Lung microvascular endothelial cell (primary cell): ENCODE data around the gene CELA3B. TPM values are rescaled to one million over a fixed set of nuclear protein-coding genes. Genes with fewer than 3 reads are reported as not detected.
"Not testable (repeated sequence)": the region's sequence is repeated elsewhere in the genome, so short reads cannot be mapped to it uniquely, and the experiment has no call there.

Experiments used
- DNase-seq, 2 donors: peaks; one replicate each; pipeline versions ENCODE4 v3.0.0 to v3.0.0-alpha.2; 2010; ENCODE audit warnings: low read depth in 2 of 2
- total RNA-seq: library from RNA; depleted of rRNA; stranded (reverse); fragments of >200 nt; gene quantifications from 2 replicates; pipeline ENCODE4 v1.2.1, GENCODE V29; 2014

Gene CELA3B
- total RNA-seq, 1 donor from 2014 or later = not detected

DNA sequence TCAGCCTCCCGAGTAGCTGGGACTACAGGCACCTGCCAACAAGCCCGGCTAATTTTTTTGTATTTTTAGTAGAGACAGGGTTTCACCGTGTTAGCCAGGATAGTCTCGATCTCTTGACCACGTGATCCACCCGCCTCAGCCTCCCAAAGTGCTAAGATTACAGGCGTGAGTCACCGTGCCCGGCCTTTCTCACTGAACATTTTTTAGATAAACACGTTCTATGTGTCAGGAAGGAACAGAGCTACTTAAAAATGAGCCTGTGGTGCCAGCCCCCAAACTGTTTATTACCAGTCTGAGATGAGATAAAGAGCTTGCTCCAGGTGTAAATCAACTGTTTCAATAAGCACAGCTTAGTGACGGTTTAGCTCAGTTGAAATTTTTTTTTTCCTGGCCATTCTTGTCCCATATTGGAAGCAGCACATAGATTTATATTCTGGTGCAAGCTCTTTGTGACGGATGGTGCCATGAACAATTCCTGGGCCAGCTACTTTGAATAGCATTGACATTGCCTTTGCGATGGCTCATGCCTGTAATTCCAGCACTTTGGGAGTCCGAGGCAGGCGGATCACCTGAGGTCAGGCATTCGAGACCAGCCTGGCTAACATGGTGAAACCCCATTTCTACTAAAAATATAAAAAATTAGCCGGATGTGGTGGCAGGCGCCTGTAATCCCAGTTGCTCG, 33.7 kb upstream of the CELA3B start:
- peak in 1 of 2 donors; percentile 83 for DNase-seq

DNA sequence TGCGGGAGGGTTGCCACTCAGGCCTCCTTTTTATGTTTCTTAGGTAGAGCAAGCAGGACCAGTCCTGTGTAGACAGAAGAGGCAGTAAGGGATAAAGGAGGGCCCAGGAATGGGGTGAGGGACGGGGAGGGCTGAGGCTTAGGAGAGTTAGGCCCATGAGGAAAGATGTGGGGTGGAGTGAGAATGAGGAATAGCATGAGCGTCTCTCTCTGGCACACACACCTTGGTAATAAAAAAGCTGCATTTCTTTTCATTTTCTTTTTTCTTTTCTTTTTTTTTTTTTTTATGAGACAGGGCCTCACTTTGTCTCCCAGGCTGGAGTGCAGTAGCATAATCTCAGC, 32.1 kb upstream of the CELA3B start:
- DNase-seq = no peak

DNA sequence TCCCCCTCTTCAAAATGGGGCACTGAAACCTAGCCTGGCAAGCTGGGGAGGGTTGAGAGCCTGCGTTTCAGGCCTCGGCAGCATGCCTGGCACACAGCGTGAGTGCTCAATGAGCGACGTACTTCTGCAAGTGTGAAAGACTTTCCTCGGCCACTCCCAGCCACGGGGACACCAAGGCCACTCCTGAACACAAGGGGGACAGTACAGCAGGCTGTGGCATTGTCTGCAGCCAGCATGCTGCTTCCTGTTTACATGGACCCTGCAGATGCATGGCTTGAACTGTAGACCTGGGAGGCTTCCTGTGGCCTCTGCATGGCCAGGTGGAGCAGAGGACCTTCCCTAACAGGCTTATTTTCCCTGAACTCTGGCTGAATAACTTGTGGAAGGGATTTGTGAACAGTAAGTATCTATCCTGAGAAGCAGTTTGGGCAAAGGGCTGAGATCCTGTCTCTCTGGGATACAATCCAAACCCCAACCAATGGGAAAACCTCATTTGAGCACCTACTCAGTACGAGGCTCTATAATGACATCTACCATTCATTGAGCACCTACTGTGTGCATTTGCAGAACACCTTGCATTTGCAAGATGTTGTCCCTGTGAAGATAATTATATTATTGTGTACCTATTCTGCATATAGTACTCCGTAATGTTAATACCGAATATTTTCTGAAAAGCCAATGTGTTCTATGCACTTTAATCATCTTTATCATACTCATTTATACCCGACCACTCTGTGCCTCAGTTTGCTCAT, 29.8 kb upstream of the CELA3B start:
- peak; percentile 78 to 87 for DNase-seq

DNA sequence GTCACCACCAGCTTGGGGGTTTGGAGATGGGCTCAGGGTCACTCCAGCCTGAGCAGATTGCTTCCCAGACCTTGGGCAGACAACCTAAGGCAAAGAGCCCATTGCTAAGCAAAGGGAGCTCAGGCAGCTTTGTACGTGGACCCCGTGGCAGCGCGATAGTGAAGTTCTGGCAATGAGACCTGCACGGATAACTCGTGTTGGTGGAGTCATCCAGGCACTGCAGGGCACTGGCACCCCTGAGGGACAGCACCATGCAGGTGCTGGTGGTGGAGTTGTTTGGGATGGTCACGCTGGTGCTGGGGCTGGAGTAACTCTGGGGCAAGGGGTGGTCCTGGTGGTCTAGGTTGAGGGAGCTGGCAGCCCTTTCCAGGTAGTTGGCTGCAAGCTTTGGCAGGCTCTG, 26.1 kb upstream of the CELA3B start:
- DNase-seq = no peak

DNA sequence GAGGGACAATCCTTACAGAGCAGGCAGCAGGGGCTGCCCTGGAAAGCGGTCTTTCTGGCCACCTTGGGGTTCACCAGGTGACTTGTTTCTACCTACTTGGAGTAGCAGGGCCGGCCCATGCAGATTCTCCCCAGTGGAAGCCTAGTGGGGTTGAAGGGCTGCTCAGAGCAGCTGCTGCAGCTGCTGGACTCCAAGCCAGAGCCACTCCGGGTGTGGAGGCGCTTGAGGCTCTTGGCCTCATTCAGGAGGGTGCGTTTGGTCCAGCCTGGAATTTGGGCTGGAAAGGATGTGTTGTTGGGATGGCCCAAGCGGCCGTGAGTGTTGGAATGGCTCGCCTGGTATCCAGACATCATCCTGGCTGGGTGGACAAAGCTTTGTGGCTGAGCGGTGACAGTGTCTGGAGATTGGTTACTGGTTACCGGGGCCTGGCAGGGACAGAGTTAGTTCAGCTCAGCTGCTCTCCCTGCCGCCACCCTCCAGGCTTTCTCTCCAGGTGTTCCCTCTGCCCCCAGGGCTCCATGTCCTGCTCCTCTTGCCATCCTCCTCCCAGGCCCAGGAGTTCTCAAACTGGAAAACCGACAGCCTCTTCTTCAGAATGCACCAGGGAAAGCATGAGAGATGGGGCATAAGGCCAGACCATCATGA, 25.5 kb upstream of the CELA3B start:
- no peak for DNase-seq

DNA sequence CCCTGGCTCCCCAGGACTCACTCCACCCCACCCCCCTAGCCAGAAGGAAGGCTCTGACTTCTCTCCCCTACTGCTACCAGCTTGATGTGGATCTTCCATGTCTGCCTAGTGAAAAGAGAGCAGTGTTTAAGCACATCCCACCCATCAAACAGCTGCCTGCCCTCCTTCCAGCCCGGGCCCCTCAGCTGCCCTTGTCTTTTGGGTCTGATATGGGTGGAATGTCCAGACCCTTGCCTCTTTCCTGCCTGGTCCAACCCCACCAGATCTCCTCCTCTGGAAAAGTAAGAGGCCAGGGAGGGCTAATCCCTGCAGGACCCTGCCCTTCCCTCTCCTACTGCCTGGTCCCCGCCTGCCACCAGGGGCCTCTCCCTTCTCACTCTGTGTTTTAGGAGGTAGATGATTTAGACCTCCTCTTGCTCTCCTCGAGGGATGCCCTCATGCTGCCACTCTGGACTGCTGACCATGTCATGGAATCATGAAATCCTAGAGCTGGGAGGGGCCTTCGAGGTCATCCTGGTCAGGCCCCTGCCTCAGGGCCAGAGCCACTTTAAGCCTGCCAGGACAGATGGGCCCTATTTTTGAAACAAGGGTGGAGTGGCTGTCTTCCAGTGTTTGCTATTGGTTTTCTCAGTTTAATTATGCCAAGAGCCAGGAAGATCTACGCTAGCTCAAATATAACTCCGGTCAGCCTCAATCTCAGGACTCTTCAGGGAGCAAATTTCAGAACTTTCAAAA, 23.9 kb upstream of the CELA3B start:
- no peak for DNase-seq

DNA sequence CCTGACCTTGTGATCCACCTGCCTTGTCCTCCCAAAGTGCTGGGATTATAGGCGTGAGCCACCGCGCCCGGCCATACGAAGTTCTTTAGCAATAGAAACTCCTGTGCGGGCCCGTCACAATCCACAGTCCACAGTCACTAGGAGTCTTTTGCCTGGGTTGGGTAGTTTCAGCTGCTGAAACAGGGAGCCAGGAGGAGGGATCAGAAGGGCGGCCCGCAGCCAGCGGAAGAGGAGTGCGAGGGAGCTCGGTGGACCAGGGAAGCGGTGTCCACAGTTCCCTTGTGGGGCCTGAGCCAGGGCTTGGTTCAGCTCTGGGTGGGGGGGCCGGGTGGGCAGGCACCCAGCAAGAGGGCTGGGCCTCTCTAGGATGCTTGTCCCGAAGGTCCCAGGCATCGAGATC, 21.8 kb upstream of the CELA3B start:
- DNase-seq = no peak

DNA sequence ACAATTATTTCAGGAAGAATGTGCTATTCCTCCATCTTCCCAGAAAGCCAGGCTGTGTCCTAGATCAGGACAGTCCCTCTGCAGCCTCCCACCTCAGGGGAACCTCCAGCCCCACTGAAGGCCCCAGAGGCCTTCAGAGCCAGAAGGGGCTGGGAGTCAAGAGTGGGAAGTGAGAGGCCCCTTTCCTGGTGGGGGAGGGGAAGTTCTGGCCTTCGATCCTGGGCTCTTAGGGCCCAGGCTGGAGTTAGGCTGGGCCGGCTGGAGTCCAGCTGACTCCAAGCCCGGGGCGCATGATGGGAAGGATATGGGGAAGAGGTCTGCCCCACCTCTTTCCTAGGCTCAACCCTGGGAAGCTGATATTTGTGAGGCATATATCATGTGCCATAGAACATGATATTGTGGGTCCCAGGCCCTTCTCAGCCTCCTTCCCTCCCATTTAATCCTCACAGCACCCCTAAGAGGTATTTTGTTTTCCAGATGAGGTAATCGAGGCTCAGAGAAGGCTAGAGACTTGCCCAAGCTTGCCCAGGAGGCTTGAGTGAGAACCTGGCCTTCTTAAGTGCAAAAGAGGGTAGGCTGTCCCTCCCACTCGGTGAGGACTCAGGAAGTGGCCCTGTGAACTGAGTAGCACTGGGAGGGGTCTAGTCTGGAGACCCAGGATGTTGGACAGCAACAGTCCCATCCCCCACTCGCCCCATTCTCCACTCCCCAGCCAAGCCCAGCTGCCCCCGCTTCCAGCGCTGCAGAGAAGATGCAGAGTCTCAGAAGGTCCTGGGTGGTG, 21.1 kb upstream of the CELA3B start:
- DNase-seq = no peak

DNA sequence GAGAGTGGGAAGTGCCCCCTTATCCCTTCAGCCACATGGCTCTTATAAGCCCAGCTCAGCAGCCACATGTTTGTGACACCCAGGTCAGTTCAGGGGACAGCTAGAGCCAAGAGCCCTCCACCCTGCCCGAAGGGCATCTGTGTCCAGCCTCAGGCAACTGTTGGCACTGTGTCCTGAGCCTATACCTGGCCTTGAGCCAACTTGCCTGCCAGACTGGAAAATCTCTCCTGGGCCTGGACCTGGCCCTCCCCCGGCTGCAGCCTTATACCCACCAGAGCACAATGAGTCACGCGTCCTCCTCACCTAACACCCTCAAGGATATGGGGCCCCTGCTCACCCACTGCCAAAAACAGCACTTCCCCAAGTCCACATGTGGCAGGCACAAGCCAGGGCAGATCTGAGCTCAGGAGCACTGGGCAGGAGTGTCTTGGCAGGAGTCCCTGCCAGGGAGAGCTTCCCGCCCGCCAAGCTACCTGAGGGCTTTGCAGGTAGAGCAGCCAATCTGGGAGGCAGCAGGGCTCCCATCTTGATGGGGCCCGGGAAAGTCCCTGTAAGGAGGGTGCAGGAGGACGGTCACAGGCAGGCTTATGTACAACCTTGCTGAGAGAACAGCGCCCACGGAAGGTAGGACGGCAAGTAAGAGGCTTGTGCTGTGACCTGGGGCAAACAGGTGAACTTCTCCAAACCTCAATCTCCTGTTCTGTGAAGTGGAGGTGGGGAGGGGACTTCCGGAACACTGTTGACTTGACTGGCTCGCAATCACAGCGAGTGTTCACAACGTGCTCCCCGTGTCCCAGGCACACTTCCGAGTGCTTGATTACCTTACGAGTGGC, 19.9 kb upstream of the CELA3B start:
- peak; percentile 64 to 78 for DNase-seq

DNA sequence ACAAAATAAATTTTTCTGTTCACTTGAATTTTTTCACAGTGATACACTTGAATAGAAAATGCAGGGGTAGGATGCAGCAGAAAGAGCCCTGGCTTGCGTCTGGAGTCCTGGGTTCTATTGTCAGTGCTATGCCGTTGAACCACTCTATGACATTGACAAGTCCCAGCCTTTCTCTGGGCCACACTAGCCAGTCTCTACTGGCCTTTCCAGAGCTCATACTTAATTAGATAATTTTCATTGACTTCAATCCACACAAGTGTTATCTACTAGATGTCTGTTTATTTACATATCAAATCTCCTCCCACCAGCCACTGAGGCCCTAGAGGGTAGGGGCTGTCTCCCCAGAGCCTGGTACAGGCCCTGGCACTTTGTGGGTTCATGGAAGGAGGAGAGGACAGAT, 15.5 kb upstream of the CELA3B start:
- DNase-seq = no peak

DNA sequence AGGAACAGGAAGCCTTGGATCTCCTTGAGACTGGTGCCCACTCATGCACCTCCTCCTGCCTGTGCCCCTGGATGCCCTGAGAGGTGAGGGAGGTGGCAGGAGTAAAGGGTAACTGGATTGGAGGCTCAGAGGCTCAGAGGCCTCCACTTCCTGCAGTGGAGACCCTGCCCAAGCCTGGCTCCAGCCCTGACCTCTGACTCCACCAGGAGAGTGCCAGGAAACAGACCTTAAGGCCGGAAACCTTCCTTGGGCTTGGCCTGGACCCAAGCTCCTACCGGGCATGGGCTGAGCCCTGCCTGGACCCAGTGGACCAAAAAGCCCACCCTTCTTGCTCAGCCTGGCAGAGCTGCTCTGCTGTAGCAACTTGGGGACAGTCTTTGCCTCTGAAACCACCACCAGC, 15.0 kb upstream of the CELA3B start:
- no peak for DNase-seq

DNA sequence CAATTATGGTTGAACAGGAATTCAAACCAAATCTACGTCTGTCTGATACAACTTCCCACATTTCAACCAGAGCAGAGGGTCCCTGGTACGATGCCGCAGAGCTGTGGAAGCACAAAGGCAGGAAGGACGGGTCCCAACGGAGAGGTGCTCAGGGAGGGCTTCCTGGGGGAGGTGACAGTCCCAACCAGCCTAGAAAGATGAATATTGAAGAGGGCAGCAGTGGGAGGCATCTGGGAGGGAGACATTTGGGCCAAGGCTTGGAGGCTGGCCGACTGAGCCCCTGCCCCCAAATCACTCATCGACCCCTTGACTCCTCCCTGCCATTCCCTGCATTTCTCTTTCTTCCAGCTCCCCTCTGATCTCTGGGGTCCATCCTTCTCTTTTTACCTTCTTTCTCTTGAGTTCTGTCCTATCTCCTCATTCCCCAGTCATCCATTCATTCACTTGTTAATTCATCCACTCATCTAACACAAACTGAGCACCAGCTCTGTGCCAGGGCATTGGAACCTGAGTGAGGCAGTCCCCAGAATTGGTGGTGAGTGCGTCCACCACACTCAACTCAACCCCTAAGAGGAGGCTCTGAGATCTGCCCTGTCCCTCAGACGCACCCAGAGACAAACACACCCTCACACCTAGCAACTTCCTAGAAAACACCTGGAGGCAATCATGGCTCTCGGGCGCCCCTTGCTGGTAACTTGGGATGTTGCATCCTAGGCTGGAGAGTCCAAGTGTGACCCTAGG, 13.2 kb upstream of the CELA3B start:
- peak; percentile 70 to 76 for DNase-seq

DNA sequence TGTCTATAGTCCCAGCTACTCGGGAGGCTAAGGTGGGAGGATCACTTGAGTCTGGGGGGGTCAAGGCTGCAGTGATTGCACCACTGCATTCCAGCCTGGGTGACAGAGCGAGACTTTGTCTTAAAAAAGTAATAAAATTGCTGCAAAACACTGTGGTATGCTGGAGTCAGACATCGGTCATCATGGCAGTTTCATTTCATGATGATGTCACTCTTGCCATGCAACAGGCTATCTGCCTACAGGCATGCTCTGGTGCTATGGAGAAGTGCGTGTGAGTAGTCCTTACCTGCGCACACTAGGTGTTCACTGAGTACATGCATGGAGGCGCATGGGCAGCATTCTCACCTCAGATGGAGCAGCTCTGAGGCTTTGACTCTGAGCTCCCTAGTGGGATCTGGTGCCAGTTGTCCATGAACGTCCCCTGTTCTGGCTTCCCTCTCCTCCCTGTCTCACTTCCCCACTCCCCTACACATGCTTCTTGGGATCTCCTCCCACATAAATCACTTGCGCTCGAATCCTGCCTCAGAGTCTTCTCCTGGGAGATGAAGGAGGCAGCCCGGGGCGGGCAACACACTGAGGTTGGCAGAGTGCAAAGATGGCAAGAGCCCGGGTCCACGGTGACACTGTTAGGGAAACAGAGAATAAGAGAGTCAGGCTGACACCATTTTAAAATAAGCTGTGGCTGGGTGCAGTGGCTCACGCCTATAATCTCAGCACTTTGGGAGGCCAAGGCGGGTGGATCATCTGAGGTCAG, 10.4 kb upstream of the CELA3B start:
- DNase-seq = no peak

DNA sequence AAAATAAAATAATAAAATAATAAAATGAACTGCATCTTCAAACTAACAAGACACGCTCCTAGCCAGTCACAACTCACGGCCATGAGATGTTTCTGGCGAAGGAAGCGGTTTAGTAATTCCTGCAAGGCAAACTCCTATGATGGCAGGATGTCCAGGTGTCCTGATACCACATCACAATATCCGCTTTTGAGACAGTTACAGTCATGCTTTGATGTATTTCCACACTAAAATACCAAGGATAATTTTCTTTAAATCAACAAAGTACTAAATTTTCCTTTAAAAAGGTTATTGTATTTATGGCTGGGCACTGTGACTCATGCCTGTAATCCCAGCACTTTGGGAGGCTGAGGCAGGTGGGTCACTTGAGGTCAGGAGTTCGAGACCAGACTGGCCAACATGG, 9.6 kb upstream of the CELA3B start:
- DNase-seq = not testable (repeated sequence)

DNA sequence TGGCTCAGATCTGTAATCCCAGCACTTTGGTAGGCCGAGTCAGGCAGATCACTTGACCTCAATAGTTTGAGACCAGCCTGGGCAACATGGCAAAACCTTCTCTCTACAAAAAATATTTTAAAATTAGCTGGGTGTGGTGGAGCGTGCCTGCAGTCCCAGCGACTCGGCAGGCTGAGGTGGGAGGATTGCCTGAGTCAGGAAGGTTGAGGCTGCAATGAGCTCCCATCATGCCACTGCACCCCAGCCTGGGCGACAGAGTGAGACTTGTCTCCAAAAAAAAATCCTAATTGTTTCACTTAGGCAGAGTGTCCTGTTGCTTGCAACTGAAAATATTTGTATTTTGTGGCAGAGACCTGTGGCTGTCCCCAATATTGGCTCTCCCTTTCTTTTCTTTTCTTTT, 7.8 kb upstream of the CELA3B start:
- DNase-seq = not testable (repeated sequence)

DNA sequence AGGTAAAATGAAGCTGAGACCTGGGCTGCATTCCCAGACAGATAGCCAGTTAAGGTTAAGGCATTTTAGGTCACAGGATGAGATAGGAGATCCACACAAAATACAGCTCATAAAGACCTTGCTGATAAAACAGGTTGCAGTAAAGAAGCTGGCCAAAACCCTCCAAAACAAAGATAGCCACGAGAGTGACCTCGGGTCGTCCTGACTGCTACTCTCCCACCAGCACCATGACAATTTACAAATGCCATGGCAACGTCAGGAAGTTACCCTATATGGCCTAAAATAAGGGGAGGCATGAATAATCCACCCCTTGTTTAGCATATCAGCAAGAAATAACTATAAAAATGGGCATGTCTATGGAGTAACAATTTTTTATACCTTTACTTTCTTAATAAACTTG, 6.3 kb upstream of the CELA3B start:
- peak in 1 of 2 donors; percentile 60 for DNase-seq

DNA sequence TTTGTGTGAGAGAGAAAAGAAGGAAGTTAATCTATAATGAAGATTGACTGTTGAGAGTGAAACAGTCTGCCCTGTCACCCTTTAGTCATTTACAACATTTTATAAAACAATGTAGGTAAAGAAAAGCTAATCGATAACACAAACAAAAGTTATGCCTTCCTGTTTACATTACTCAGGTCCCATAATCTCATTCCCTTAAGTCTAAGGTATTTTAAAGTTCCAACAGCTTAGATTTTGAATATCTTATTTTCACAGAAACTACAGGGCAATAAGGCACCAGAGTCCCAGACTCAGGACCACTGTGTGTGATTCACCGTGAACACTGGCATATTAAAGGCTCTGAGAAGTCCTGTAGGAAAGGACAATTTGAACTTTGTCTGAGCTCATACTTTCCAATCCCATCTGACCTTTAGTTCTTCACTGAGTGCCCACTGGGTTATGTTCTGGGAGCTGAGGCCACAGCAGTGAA, 3.8 kb upstream of the CELA3B start:
- DNase-seq = peak; percentile 37 to 40

DNA sequence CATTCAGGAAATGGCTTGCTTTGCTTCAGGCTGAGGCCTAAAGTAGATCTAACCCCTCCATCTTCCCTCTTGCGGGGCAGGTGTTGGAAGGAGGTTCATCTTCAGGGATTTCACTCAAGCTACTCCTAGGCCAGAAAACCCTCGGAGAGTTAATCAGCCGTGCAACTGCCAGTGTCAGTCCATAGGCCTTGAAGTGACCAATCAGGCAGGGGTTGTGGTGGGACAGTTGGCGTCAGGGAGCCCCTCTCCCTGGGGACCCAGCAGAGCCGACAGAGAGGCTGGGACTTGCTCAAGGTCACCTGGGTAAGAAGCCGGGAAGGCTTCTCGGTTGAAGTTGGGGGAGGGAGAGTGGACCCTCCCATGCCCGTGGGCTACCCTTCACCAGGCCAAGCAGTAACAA, 2.9 kb upstream of the CELA3B start:
- not testable (repeated sequence) for DNase-seq

DNA sequence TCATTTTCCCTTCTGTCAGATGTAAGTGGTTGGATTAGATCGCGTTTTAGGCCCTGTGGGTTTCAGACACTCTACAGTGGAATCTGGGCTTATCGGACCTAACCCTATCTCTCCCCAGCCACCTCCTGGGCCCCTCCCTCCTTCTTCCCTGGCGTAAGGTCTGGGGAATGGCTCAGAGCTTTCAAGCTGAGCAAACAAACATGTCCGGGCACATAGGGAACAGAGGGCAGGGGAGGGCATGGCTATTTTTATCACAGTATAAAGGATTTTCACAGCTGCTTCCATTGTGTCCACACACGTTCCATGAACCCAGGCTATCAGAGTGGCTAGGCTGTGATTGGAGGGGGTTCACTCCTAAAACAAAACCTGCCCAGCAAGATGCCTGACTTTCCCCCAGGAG, 2.1 kb upstream of the CELA3B start:
- peak; percentile 72 to 80 for DNase-seq
